OCI-LY3 (cell line): Measurements from ENCODE around the gene FLT1.

Experiments
- H2AFZ ChIP-seq: fragments of 200-600, 300-600 bp; shearing (Covaris generic); 2 replicates; pipeline ENCODE4 v1.6.0; 2014; ENCODE audit warnings: antibody characterized with exemption, low read depth, low read length
- H3K27ac ChIP-seq: fragments of 200-600, 300-600 bp; sonication (generic); 2 replicates; pipeline ENCODE4 v1.5.1; 2014; ENCODE audit warnings: mild to moderate bottlenecking, low read length, moderate library complexity, mixed read lengths
- H3K27me3 ChIP-seq: fragments of 200-600, 300-600 bp; sonication (generic); 2 replicates; pipeline ENCODE4 v1.6.1; 2014; ENCODE audit warnings: low read depth, low read length, mixed read lengths
- H3K36me3 ChIP-seq: fragments of 200-600, 300-600 bp; sonication (generic); replicated peaks from 2 replicates; pipeline ENCODE3; 2014; ENCODE audit warnings: low read depth, low read length, mixed read lengths
- H3K4me1 ChIP-seq: fragments of 300-600, 200-600 bp; sonication (generic); 2 replicates; pipeline ENCODE4 v1.6.1; 2014; ENCODE audit warnings: low read length, mixed read lengths
- H3K4me2 ChIP-seq: fragments of 200-600, 300-600 bp; sonication (generic); 2 replicates; pipeline ENCODE4 v1.6.1; 2014; ENCODE audit warnings: low read length, mixed read lengths
- H3K4me3 ChIP-seq: fragments of 300-600, 200-600 bp; sonication (generic); 2 replicates; pipeline ENCODE4 v1.5.1; 2014; ENCODE audit warnings: antibody characterized with exemption, mild to moderate bottlenecking, low read length, moderate library complexity
- H3K79me2 ChIP-seq: fragments of 300-600, 200-600 bp; shearing (Covaris generic); 2 replicates; pipeline ENCODE4 v1.6.1; 2014; ENCODE audit warnings: mild to moderate bottlenecking, low read length, mixed read lengths
- H3K9ac ChIP-seq: fragments of 300-600, 200-600 bp; shearing (Covaris generic); 2 replicates; pipeline ENCODE4 v1.6.0; 2014; ENCODE audit warnings: mild to moderate bottlenecking, low read length, moderate library complexity
- H3K9me3 ChIP-seq: fragments of 200-600, 300-600 bp; shearing (Covaris generic); 2 replicates; pipeline ENCODE4 v1.6.1; 2014; ENCODE audit warnings: low read length, mixed read lengths; ENCODE audit not compliant: insufficient read depth
- H4K20me1 ChIP-seq: fragments of 200-600, 300-600 bp; sonication (generic); 2 replicates; pipeline ENCODE4 v1.6.1; 2016; ENCODE audit warnings: low read length, mixed read lengths; ENCODE audit not compliant: insufficient read depth
- EZH2phosphoT487 ChIP-seq: fragments of 200-600 bp; shearing (Covaris generic); IDR thresholded peaks from 2 replicates; pipeline ENCODE4 v1.6.1; 2018; ENCODE audit warnings: antibody characterized with exemption, mixed run types, low read depth
- TF ChIP-seq, protein P1 (sequence below): fragments of 200-600, 300-600 bp; sonication (generic); IDR thresholded peaks from 2 replicates; pipeline ENCODE4 v1.5.1; 2014; ENCODE audit warnings: antibody characterized with exemption, low read length, low read depth

Gene FLT1

DNA sequence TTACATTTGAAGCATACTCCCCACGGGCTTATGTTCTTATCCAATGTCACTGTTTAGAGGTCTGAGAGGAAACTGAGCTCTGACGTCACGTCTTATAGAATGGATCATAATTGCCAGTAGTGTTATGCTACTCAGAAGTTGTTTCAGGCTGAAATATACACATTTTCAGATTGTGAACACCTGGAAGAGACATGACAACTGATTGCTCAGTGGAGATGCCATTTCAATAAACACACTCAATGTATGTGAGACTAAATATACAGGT, 17.3 kb downstream of the FLT1 start:
- Histone ChIP-seq H4K20me1 (no peaks in the 10 kb centered on the region), H3K36me3 (no peaks in the 10 kb centered on the region), H3K79me2 (no peaks in the 10 kb centered on the region), H3K27ac (no peak overlapping the region), H3K4me3 (no peak overlapping the region), H2AFZ (no peak overlapping the region), H3K4me1 (no peaks in the 10 kb centered on the region), H3K9ac (no peak overlapping the region), H3K27me3 (peaks cover 4% of the 10 kb centered on the region; the same call in 1 of the 2 replicates), H3K4me2 (no peak overlapping the region), H3K9me3 (no peaks in the 10 kb centered on the region)
- TF ChIP-seq, protein P1, sequence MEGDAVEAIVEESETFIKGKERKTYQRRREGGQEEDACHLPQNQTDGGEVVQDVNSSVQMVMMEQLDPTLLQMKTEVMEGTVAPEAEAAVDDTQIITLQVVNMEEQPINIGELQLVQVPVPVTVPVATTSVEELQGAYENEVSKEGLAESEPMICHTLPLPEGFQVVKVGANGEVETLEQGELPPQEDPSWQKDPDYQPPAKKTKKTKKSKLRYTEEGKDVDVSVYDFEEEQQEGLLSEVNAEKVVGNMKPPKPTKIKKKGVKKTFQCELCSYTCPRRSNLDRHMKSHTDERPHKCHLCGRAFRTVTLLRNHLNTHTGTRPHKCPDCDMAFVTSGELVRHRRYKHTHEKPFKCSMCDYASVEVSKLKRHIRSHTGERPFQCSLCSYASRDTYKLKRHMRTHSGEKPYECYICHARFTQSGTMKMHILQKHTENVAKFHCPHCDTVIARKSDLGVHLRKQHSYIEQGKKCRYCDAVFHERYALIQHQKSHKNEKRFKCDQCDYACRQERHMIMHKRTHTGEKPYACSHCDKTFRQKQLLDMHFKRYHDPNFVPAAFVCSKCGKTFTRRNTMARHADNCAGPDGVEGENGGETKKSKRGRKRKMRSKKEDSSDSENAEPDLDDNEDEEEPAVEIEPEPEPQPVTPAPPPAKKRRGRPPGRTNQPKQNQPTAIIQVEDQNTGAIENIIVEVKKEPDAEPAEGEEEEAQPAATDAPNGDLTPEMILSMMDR, result no peak
- TF ChIP-seq EZH2phosphoT487, result no peak

DNA sequence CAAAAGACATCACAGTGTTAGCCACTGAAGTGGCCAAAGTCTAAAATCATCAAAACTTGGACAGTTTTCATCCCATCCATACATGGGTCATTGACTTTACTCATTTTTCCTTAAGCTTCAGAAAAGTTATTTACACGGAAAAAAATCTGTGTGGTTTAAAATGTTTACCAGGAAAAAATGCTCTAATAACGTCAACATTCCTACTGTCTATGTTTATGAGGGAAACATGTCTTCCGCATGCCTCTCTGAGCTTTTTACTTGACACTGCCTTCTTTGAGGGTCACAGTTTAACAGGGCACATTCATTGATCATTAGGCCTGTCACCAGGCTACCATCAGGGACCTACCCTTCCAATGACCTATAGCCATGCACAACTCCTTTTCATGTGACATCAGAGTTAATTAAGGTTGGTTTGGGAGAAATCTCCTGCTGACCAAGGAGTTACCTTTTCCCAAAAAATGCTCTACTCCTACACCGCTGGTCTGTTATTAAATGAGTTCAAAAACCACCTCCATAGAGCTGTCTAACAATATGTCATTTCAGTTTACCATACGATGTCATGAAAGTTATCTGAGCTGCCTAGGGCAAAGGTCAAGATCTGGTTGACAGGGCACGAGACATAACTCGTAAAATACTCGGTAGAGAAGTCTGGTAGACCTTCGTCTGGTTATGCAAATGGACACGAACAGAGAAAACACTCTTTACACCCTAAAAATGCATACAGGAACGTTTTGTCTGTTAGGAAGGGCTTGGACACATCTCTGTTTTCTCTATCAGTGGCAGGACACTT, 17.8 kb downstream of the FLT1 start:
- Histone ChIP-seq H3K79me2 (no peaks in the 10 kb centered on the region), H3K27ac (no peak overlapping the region)

DNA sequence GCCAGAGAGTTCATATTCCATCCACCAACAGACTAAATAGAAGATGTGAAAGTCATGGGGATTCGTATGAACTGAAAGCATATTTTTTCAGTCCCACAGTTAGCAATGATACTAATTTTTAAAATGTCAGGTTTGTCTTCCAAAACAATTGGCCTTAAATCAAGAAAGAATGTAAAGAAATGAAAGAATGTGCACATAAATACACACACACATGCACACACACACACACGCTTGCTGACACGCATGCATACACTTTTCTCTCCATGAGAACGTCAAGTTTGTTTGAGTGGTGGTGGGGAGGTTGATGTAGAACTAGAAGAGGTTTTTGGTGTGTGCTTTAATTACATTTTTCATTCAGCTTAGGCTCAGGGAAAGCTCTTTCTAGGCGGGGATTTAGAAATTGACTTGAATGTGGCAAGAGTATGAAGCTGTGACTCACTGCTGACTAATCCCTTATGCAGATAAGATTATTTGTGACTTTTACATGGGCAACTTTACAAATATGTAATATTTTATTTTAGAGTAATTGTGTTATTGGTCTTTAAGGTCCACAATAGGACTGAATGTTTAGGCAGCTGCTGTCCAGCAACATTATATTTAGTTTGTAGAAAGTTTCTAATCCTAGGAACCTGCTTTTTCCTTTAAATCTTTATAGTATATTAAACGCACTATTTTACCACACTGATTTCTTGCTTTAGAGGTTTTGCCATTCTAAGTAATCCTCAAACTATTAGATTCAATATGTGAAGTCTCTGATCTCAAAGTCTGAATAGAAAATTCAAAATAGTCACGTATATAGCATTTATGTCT, 18.8 kb downstream of the FLT1 start:
- H3K4me1 ChIP-seq, result no peaks in the 10 kb centered on the region
- no peak overlapping the region for H3K9ac ChIP-seq
- no peaks in the 10 kb centered on the region for H4K20me1 ChIP-seq
- no peaks in the 10 kb centered on the region for H3K36me3 ChIP-seq
- no peak overlapping the region for H3K4me2 ChIP-seq
- no peaks in the 10 kb centered on the region for H3K79me2 ChIP-seq
- no peaks in the 10 kb centered on the region for H3K9me3 ChIP-seq
- no peak overlapping the region for H2AFZ ChIP-seq
- no peak overlapping the region for H3K27ac ChIP-seq
- TF ChIP-seq, protein P1, result no peak
- TF ChIP-seq EZH2phosphoT487, result no peak
- peaks cover 4% of the 10 kb centered on the region; the same call in 1 of the 2 replicates for H3K27me3 ChIP-seq
- no peak overlapping the region for H3K4me3 ChIP-seq

More for the DNA sequence above, 17.8 kb downstream of the FLT1 start:
- Histone ChIP-seq H2AFZ (no peak overlapping the region), H3K4me2 (no peak overlapping the region), H3K36me3 (no peaks in the 10 kb centered on the region), H3K4me3 (no peak overlapping the region), H3K27me3 (peaks cover 4% of the 10 kb centered on the region; the same call in 1 of the 2 replicates), H3K9ac (no peak overlapping the region), H3K4me1 (no peaks in the 10 kb centered on the region), H3K9me3 (no peaks in the 10 kb centered on the region), H4K20me1 (no peaks in the 10 kb centered on the region)
- TF ChIP-seq, protein P1, result no peak
- TF ChIP-seq EZH2phosphoT487, result no peak

DNA sequence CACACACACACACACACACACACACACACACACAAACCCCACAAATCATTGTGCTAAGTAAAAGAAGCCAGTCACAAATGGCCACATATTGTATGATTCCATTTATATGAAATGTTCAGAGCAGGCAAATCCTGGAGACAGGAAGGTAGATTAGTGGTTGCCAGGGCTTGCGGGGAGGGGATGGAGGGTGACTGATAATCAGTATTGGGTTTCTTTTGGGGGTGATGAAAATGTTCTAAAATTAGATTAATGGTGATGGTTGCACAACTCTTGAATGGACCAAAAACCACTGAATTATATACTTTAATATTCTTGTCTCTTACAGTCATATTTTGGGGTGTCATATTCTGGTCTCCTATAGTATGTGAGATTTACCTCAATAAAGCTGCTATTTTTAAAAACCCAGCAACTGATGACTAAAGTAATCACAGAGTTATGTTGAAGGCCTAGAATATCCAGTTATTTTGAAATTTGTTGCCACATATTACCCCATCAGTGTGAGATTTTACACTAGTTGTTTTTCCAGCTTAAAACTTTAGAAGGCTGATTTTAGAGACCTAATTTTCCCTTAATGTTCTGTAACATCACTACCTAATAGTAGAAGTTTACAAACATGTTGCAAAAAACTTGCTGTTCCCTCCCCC, 20.3 kb downstream of the FLT1 start:
- H4K20me1 ChIP-seq, result no peaks in the 10 kb centered on the region
- TF ChIP-seq, protein P1, result no peak
- no peak for TF ChIP-seq EZH2phosphoT487
- no peaks in the 10 kb centered on the region for H3K79me2 ChIP-seq
- no peak overlapping the region for H3K4me2 ChIP-seq
- H3K36me3 ChIP-seq, result no peaks in the 10 kb centered on the region
- no peak overlapping the region for H3K4me3 ChIP-seq
- H2AFZ ChIP-seq, result no peak overlapping the region
- H3K9ac ChIP-seq, result no peak overlapping the region
- no peaks in the 10 kb centered on the region for H3K4me1 ChIP-seq
- no peak overlapping the region for H3K27ac ChIP-seq
- H3K9me3 ChIP-seq, result no peaks in the 10 kb centered on the region
- H3K27me3 ChIP-seq, result peaks cover 4% of the 10 kb centered on the region; the same call in 1 of the 2 replicates
